HPDE6-E6E7 (cell line): ENCODE results near the gene PDE10A.

Experiments used
- DNase-seq: peaks from one replicate; pipeline ENCODE4 v3.0.0; 2011; ENCODE audit warnings: missing footprints; ENCODE audit errors: extremely low spot score

Gene PDE10A

DNA sequence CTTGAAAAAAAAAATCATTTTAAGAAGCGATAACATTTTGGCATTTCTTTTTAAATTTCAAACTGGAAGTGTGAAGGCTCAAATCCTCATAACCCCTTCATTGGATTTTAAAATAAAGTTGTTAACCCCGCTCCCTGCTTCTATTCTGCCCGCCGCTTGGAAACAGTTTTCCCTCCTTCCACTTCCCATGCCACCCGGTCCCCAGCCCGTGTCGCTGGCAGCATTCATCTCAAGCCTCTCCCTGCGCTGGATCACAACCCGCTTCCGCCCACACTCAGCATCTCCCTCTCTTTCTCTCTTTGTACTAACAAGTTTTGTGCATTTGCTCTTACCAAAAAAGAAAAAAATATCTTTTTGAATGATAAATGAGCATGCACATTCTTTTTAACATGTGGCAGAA, 15.4 kb upstream of the PDE10A start:
- DNase-seq = no peak

DNA sequence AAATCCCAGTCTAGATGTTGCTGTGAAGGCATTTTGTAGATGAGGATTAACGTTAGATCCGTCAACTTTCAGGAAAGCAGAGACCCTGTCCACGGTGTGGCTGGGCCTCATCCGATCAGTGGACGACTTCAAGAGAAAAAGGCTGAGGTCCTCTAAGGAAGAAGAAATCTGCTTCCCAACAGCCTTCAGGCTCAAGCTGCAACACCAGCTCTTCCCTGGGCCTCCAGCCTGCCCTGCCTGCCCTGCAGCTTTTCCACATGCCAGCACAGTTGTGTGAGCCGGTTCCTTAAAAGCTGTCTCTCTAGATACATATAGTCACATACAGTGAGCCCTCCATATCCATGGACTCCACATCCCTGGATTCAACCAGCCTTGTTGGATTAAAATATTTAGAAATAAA, 14.1 kb upstream of the PDE10A start:
- no peak for DNase-seq

- no peak for DNase-seq
Observed at GRCh38 chr6:165676435-165677068, 13.5 kb upstream of the PDE10A start.

- DNase-seq = no peak
Observed at GRCh38 chr6:165675120-165675519, 12.1 kb upstream of the PDE10A start.

DNA sequence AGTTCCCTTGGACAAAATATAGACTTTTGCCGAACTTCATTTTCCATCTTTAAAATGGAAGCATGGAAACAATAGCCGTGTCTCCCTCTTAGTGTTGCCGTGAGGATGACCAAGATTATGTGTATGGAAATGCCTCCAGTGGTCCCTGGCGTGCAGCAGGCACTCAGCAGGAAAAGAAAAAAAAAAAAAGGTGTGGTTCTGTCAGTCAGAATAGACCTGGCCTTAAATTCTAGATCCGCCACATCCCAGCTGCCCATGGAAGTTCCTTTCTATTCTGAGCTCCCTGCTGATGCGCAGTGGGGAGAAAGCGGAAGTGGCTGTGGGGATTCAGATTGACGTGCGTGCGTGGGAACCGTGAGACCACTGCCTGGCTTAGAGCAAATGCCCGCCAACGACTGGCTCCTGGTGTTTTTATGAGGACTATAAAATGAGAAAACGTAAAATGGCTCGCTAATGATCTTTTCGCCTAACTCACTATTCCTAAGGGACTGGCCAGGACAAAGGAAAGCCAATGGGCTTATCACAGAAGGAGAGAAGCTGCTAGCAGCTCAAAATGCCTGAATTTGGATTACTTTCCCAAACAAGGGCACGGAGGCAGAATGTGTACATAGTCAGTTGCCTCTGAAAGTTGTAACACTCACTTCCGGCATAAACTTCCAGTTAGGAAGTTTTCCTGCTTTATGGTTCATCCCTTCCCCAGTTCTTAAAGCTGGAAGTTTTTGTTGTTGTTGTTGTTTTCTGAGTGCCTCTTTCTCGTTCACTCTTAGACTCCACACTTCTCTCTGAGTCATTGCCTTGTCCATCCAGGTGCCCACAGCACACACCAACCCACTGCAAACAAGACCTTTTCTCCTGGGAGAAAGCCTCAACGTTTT, 11.4 kb upstream of the PDE10A start:
- no peak for DNase-seq

DNA sequence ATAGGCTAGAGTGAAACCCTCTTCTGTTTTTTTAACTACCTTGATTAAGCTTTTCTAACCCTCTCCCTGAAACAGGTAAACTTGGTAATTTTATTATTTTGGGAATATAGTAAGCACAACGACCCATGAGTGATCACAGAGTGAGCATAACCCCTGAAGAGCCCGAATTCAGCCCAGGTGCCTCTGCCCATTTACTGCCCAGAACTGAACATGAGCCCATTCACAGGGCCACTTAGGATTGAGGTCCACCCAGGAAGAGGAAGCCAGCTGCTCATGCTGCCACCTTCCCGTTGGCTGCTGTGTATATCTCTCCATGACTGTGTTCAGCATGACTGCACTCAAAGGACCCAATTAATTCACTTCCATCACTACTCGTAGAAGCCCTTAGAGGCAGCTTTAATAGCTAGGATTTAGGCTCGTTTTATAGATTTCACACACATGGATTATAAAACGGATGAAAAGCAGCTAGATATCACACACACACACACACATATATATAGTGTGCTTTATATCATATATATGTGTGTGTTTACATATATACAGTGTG, 8.3 kb upstream of the PDE10A start:
- DNase-seq = no peak

- DNase-seq = no peak
Observed at GRCh38 chr6:165668951-165669350, 5.9 kb upstream of the PDE10A start.

GRCh38 chr6:165665384-165665672, 2.3 kb upstream of the PDE10A start:
- no peak for DNase-seq

DNA sequence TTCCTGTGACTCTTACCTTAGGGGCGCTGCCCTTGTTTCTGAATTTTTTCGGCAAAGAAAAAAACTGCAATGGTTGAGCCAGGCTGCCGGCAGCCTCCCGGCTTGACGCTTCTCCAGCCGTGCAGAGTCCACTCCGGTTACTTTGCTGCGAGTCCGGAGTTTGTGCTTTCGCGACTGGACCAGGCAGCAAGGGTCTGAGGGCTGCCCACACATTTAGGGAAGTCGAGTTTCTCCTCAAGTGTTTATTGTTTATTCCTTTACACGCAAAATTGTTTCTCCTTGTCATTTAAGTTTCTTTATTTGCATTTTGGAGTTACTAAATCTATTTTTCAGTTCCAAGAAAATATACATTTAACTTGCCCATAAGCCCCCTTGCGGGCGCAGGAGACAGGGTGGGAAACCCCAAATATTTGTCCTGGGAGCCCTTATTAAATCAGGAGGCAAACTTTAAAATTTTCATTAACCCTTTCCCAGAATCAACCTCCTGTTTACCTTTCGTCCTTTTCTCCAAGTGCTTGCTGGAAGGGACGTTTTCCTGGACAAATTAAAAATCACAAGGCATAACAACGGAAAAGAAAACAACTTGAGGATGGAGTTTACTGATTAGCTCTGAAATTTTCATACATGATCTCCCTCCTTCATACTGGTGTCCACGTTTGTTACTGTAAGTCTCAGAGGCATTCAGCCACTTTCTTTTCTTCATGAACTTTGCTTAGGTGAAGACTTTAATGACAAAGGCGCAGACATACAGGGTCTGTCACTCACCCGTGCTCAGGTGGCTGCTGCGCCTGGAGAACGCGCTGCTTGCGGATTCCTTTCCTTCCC, 1.7 kb upstream of the PDE10A start:
- DNase-seq = no peak

DNA sequence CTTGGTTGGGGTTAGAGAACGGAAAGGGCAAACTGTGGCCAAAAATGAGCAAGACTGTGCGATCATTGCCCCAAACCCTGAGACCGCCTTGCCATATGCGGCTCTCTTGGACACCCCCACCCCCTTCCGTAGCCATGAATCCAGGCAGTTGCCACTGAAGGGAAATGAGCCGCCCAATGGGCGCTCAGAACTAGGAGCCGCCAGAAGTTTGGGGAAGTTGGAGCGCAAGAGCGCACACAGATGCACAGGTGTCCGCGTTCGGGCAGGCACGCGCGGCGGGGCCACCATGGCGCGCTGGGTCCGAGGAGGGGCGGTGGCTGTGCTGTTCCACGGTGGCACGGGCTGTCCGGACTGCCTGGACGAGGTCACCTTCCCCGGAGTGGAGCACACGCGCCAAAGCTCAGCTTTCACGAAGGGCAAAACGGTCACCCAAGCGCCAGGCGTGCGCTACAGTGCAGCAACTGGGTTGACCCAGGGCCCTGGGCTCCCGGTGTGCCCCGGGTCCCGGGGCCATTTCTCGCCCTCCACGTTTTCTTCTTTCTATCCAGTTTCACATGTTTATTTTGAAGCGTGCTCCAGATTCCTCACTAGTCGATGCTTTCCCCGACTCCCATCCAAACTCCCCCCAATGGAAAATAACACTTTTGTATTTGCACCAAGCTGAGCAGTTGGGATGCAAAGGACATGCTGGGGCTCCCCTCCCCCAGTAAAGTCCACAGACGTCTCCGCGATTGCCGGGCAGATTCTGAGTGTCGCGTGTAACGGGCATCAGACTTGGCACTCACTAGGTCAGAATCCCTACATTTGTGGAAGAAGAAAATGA, 906 bp upstream of the PDE10A start:
- DNase-seq = no peak

DNA sequence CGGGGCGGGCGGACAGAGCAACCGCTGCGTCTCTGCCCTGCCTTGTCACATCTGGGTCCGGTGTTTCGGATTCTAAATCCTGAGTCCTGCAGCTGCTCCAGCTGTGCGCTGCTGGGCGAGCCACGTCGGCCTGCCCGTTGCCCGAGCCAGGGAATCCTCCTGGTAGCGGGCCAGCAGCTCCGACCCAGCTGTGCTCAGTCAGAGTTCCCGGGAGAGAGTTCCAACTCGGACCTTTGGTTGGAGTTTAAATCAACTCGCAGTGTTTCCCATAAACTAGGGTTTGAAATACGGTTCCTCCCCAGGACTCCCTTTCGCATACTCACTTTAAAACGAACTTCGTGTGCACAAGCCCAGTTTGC, 315 bp upstream of the PDE10A start:
- DNase-seq = no peak

- no peak for DNase-seq
Observed at GRCh38 chr6:165662041-165662748, 846 bp downstream of the PDE10A start.

- DNase-seq = no peak
Observed at GRCh38 chr6:165661664-165662025, 1.4 kb downstream of the PDE10A start.

GRCh38 chr6:165660857-165661663, 2.0 kb downstream of the PDE10A start:
- DNase-seq = no peak

GRCh38 chr6:165659945-165660856, 2.8 kb downstream of the PDE10A start:
- DNase-seq = no peak

DNA sequence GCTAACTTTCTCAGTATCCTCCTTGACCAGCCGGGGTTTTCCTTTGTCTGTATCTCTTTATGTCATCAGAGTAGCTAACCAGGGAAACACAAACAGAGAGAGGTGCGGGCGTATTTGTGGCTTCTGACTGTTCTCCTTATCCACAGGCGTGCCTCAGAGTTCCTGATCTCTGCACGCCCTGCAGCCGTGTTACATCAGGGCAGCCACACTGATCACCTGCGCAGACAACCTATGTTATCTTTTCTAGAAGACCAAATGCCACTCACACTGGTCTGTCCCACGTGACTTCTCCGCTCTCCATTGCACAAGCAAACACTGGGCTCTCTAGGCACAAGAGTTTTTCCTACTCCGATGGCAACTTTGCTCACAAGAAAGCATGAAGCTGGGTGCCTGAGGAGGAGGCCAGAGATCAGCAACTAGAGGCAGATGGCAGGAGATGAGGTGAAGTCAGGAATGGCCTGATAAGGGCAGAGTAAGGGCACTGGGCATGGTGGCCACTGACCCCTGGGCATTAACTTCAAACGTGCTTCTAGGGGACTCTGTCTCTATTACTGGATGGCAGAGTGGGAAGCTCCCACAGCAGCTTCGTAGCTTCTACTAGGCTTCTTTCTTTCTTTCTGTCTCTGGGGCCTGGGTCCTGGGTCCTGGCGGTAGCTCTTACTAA, 4.5 kb downstream of the PDE10A start:
- DNase-seq = no peak

DNA sequence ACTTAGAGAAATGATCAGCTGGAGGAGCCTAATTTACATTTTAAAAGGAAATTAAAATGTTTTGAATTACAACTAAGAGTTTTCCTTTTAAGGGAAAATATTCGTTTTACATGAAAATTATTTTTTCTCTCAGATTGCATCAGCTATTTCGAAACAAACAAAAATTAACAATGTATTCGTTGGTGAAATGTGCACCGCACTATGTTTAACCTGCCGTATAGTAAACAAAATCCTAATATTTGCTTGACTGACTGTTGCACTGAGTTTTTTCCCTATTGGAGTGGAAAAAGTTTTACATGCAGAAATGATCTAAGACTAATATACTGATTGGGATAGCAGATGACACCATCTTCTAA, 5.7 kb downstream of the PDE10A start:
- no peak for DNase-seq

DNA sequence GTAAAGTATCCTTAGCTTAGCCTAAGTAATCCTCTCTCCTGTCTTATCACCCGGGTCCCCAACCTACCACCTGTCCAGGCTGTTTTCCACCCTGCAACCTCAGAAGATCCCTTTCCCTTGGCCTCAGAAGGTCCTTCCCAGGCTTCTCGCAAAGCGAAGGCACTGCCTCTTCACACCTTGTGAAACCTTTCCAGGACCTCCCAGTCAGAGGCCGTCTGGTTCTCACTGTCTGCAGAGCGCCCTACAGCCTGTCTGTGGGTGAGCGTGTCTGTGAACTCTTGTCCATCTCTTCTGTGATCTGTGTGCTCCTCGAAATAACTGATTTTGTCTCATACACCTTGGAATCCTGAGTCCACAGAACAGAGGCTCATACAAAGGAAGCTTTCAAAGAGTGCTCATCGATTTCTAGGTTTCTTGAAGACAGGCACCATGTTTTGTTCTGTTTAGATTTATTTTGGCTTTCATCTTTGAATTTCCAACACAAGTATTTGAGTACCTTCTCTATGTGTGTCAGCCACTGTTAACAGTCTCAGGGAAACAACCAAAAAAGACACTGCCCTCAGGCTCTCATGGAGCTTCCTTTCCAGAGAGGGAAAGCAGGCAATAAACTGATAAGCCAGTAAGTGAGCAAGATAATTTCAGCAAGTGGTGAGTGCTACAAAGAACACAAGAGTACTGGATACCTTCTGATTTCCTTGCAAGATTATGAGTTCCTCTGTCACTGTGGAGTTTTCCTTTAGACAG, 6.3 kb downstream of the PDE10A start:
- DNase-seq = no peak
